Measurements from ENCODE around the gene PHC2.

PHC2 gene

DNA sequence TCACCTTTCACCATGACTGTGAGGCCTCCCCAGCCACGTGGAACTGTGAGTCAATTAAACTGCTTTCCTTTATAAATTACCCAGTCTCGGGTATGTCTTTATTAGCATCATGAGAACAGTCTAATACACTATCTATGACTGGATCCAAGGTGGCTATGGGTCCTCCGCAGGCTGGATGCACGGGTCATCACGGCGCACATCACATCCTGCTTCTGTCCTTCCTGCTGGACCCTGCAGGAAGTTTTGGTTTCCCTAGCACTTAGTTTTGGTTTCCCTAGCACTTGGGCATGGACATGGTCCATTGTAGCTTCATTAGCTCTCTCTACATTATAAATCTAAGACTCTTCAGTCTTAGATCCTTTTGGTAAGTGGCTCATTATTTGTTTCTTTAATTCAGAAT, 14.2 kb upstream of the PHC2 start:
- Histone ChIP-seq H3K23ac (ENCODE audit: low read length) (no peak overlapping the region), H3K18ac (ENCODE audit: low read length) (no peak overlapping the region), H3K4me2 (ENCODE audit: low read length) (no peak overlapping the region), H4K8ac (ENCODE audit: low read depth, low read length) (no peak overlapping the region), H3K4me1 (ENCODE audit: control insufficient read depth, low read depth, low read length) (no peaks in the 10 kb centered on the region), H3K79me1 (ENCODE audit: low read length) (no peaks in the 10 kb centered on the region), H2AK5ac (ENCODE audit: low read length) (no peak overlapping the region), H2BK15ac (replicated peaks; ENCODE audit: low read depth) (no peak overlapping the region), H3K79me2 (ENCODE audit: control insufficient read depth, insufficient read depth, low read length) (no peaks in the 10 kb centered on the region), H3K4ac (ENCODE audit: low read depth, low read length) (no peak overlapping the region), H4K5ac (ENCODE audit: low read length) (no peak overlapping the region), H3K9ac (ENCODE audit: low read length) (no peak overlapping the region), H3K4me3 (ENCODE audit: low read length) (no peak overlapping the region), H3K36me3 (ENCODE audit: control insufficient read depth, insufficient read depth, low read length) (no peaks in the 10 kb centered on the region), H2BK5ac (ENCODE audit: low read length) (no peak overlapping the region), H3K27me3 (ENCODE audit: insufficient read depth, low read length, poor library complexity) (no peaks in the 10 kb centered on the region), H3K27ac (ENCODE audit: low read depth, low read length) (no peak overlapping the region), H3K56ac (ENCODE audit: low read length) (no peak overlapping the region), H2BK120ac (ENCODE audit: low read depth, low read length) (no peak overlapping the region)
- WGBS (ENCODE audit: extremely low coverage, insufficient coverage, low lambda C conversion rate), result no CpG with 5 or more reads among the region's 6 CpGs
- no peak for DNase-seq

DNA sequence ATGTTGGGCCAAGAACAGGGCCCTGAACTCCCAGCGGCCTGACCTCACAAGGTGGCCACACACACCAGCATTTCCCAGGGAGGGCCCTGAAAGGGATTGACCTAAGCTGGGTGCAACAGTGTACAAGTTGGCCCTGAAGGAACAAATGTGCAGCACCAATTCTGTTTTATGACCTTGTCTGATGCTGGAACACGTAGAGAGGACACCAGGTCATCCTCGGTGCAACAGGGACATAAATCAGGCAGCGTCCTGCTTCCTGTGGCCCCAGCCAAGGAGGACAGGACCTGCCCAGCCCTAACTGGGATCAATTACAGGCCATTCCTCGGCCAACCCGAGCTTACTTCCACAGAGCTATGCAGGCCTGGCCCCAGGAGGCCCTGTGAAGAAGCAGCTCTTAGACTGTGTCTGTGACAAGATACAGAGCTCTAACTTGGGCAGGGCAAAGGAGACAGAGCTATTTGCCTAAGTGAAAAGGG, 12.8 kb upstream of the PHC2 start:
- no peak overlapping the region for H3K4ac ChIP-seq (ENCODE audit: low read depth, low read length)
- H3K79me2 ChIP-seq (ENCODE audit: control insufficient read depth, insufficient read depth, low read length), result no peaks in the 10 kb centered on the region
- H2BK120ac ChIP-seq (ENCODE audit: low read depth, low read length), result no peak overlapping the region
- no peak overlapping the region for H3K56ac ChIP-seq (ENCODE audit: low read length)
- no peaks in the 10 kb centered on the region for H3K4me1 ChIP-seq (ENCODE audit: control insufficient read depth, low read depth, low read length)
- H4K8ac ChIP-seq (ENCODE audit: low read depth, low read length), result no peak overlapping the region
- H2BK15ac ChIP-seq (replicated peaks; ENCODE audit: low read depth), result no peak overlapping the region
- H3K27ac ChIP-seq (ENCODE audit: low read depth, low read length), result no peak overlapping the region
- no peak overlapping the region for H2AK5ac ChIP-seq (ENCODE audit: low read length)
- H2BK5ac ChIP-seq (ENCODE audit: low read length), result no peak overlapping the region
- no peak overlapping the region for H3K18ac ChIP-seq (ENCODE audit: low read length)
- H3K9ac ChIP-seq (ENCODE audit: low read length), result no peak overlapping the region
- DNase-seq, result peak; percentile 21
- WGBS (ENCODE audit: extremely low coverage, insufficient coverage, low lambda C conversion rate), result no CpG with 5 or more reads among the region's 6 CpGs
- H3K4me3 ChIP-seq (ENCODE audit: low read length), result no peak overlapping the region
- H3K23ac ChIP-seq (ENCODE audit: low read length), result no peak overlapping the region
- no peaks in the 10 kb centered on the region for H3K27me3 ChIP-seq (ENCODE audit: insufficient read depth, low read length, poor library complexity)
- H4K5ac ChIP-seq (ENCODE audit: low read length), result no peak overlapping the region
- no peaks in the 10 kb centered on the region for H3K36me3 ChIP-seq (ENCODE audit: control insufficient read depth, insufficient read depth, low read length)
- no peaks in the 10 kb centered on the region for H3K79me1 ChIP-seq (ENCODE audit: low read length)
- no peak overlapping the region for H3K4me2 ChIP-seq (ENCODE audit: low read length)

DNA sequence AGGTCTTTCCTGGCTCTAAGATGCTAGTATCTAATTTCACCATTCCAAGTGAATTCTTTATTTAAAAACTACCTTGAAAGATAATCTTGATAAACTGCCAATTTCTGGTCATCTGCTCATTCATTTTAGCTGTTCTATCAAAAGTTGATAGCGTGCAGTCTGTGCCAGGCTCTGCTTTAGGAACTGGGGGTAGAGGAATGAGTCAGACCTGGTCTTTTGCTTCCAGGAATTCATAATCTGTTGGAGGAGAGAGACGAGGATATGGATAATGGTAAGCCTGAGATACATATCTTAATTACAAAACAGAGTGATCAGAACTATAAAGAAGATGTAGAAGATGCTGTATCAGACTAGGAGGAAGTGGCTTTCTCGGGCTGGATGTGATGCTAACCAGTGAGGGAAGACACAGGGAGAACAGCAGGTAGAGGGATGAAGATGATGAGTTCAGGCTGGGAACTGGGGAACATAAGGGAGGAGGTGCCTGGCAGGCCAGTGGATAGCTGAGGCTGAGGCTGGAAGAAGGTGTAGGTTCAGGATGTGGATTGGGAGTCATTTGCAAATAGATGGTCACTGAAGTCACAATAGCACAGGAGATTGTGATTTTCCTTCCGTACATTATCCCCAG, 12.3 kb upstream of the PHC2 start:
- no peaks in the 10 kb centered on the region for H3K27me3 ChIP-seq (ENCODE audit: insufficient read depth, low read length, poor library complexity)
- no peak overlapping the region for H2BK120ac ChIP-seq (ENCODE audit: low read depth, low read length)
- H3K9ac ChIP-seq (ENCODE audit: low read length), result no peak overlapping the region
- no peak overlapping the region for H3K4ac ChIP-seq (ENCODE audit: low read depth, low read length)
- no peak overlapping the region for H3K4me3 ChIP-seq (ENCODE audit: low read length)
- no peaks in the 10 kb centered on the region for H3K4me1 ChIP-seq (ENCODE audit: control insufficient read depth, low read depth, low read length)
- no peak overlapping the region for H4K5ac ChIP-seq (ENCODE audit: low read length)
- no peak overlapping the region for H2BK5ac ChIP-seq (ENCODE audit: low read length)
- H3K27ac ChIP-seq (ENCODE audit: low read depth, low read length), result no peak overlapping the region
- no peak overlapping the region for H2BK15ac ChIP-seq (replicated peaks; ENCODE audit: low read depth)
- H4K8ac ChIP-seq (ENCODE audit: low read depth, low read length), result no peak overlapping the region
- no peak overlapping the region for H3K56ac ChIP-seq (ENCODE audit: low read length)
- H3K4me2 ChIP-seq (ENCODE audit: low read length), result no peak overlapping the region
- H3K18ac ChIP-seq (ENCODE audit: low read length), result no peak overlapping the region
- H3K79me2 ChIP-seq (ENCODE audit: control insufficient read depth, insufficient read depth, low read length), result no peaks in the 10 kb centered on the region
- peak; percentile 28 for DNase-seq
- H3K79me1 ChIP-seq (ENCODE audit: low read length), result no peaks in the 10 kb centered on the region
- no peak overlapping the region for H2AK5ac ChIP-seq (ENCODE audit: low read length)
- no peaks in the 10 kb centered on the region for H3K36me3 ChIP-seq (ENCODE audit: control insufficient read depth, insufficient read depth, low read length)
- no CpG with 5 or more reads among the region's 4 CpGs for WGBS (ENCODE audit: extremely low coverage, insufficient coverage, low lambda C conversion rate)
- no peak overlapping the region for H3K23ac ChIP-seq (ENCODE audit: low read length)

DNA sequence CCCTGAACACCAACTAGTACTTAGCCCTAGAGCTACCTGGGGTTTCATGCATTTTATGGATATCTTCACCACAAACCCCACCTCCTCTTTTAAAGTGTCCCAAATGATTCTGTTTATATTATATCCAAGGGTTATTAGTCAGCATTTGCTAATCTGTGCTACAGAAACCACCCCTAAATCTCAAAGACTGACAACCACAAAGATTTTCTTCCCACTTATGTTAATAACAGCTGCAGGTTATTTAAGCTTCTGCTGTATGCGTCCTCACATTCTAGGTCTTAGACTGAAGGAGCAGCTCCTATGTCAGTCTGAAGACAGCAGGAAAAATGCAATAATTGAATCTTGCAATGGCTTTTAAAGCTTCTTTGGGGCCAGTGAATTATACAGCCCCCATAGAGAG, 11.2 kb upstream of the PHC2 start:
- Histone ChIP-seq H4K8ac (ENCODE audit: low read depth, low read length) (no peak overlapping the region), H2BK15ac (replicated peaks; ENCODE audit: low read depth) (no peak overlapping the region), H3K18ac (ENCODE audit: low read length) (no peak overlapping the region), H3K56ac (ENCODE audit: low read length) (no peak overlapping the region), H3K4ac (ENCODE audit: low read depth, low read length) (no peak overlapping the region), H2BK120ac (ENCODE audit: low read depth, low read length) (no peak overlapping the region), H4K5ac (ENCODE audit: low read length) (no peak overlapping the region), H2AK5ac (ENCODE audit: low read length) (no peak overlapping the region), H2BK5ac (ENCODE audit: low read length) (no peak overlapping the region), H3K4me1 (ENCODE audit: control insufficient read depth, low read depth, low read length) (no peaks in the 10 kb centered on the region), H3K23ac (ENCODE audit: low read length) (no peak overlapping the region), H3K9ac (ENCODE audit: low read length) (no peak overlapping the region), H3K4me2 (ENCODE audit: low read length) (no peak overlapping the region), H3K27me3 (ENCODE audit: insufficient read depth, low read length, poor library complexity) (no peaks in the 10 kb centered on the region), H3K79me2 (ENCODE audit: control insufficient read depth, insufficient read depth, low read length) (no peaks in the 10 kb centered on the region), H3K36me3 (ENCODE audit: control insufficient read depth, insufficient read depth, low read length) (no peaks in the 10 kb centered on the region), H3K4me3 (ENCODE audit: low read length) (no peak overlapping the region), H3K79me1 (ENCODE audit: low read length) (no peaks in the 10 kb centered on the region), H3K27ac (ENCODE audit: low read depth, low read length) (no peak overlapping the region)
- no CpG with 5 or more reads among the region's 1 CpG for WGBS (ENCODE audit: extremely low coverage, insufficient coverage, low lambda C conversion rate)
- DNase-seq, result no peak

DNA sequence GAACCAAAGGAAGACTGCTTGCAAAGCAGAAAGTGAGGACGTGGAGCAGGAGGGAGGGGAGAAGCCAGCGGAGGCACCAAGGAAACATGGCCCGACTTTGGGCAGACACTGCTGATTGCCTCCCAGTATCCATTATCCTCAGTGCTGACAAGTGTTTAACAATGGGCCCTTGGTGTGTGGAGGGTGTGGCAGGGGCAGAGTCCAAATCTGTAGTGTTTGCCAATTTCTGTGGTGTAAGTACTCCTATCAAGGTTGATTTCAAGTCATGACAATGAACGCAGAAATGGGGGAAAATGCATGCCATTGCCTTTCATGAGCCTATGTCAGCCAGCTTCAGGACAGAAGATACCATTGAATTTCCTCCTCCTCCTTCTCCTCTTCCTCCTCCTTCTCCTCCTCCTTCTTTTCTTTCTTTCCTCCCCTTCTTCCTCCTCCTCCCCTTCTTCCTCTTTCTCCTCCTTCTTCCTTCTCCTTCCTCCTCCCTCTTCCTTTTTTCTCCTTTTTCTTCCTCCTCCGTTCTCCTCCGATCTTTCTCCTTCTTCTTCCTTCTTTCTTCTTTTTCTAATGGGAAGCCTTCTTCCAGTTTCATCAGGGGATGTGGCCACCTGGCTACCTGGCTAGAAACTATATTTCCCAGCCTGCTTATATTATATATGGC, 10.3 kb upstream of the PHC2 start:
- Histone ChIP-seq H2BK5ac (ENCODE audit: low read length) (no peak overlapping the region), H2AK5ac (ENCODE audit: low read length) (no peak overlapping the region), H3K4ac (ENCODE audit: low read depth, low read length) (no peak overlapping the region), H3K79me1 (ENCODE audit: low read length) (no peaks in the 10 kb centered on the region), H3K18ac (ENCODE audit: low read length) (no peak overlapping the region), H3K9ac (ENCODE audit: low read length) (no peak overlapping the region), H2BK120ac (ENCODE audit: low read depth, low read length) (no peak overlapping the region), H3K4me2 (ENCODE audit: low read length) (no peak overlapping the region), H3K27ac (ENCODE audit: low read depth, low read length) (no peak overlapping the region), H4K5ac (ENCODE audit: low read length) (no peak overlapping the region), H3K79me2 (ENCODE audit: control insufficient read depth, insufficient read depth, low read length) (no peaks in the 10 kb centered on the region), H4K8ac (ENCODE audit: low read depth, low read length) (no peak overlapping the region), H3K4me3 (ENCODE audit: low read length) (no peak overlapping the region), H3K4me1 (ENCODE audit: control insufficient read depth, low read depth, low read length) (no peaks in the 10 kb centered on the region), H3K56ac (ENCODE audit: low read length) (no peak overlapping the region), H3K27me3 (ENCODE audit: insufficient read depth, low read length, poor library complexity) (no peaks in the 10 kb centered on the region), H2BK15ac (replicated peaks; ENCODE audit: low read depth) (no peak overlapping the region), H3K36me3 (ENCODE audit: control insufficient read depth, insufficient read depth, low read length) (no peaks in the 10 kb centered on the region), H3K23ac (ENCODE audit: low read length) (no peak overlapping the region)
- no peak for DNase-seq
- 100% methylated on average over 2 of the region's 6 CpGs for WGBS (ENCODE audit: extremely low coverage, insufficient coverage, low lambda C conversion rate)

DNA sequence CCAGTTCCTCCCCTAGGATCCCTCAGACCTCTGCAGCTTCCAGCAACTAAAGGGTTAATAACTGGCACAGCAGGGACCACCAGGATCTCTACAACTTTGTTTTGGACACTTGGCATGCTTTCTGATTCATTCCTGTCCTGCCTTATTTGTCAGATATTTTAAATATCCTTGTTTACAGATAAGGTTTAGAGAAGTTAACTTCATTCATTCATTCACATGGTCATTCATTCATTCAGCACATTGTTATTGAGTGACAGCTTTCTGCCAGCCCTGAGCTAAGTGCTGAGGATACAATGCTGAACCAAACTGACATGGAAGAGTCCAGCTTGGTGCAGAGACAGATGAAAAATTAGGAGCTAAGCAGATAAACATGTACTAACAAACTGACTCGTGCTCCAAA, 8.8 kb upstream of the PHC2 start:
- no peak overlapping the region for H2AK5ac ChIP-seq (ENCODE audit: low read length)
- H3K27ac ChIP-seq (ENCODE audit: low read depth, low read length), result no peak overlapping the region
- no peak for DNase-seq
- H3K56ac ChIP-seq (ENCODE audit: low read length), result no peak overlapping the region
- no peak overlapping the region for H3K4me2 ChIP-seq (ENCODE audit: low read length)
- no peak overlapping the region for H3K23ac ChIP-seq (ENCODE audit: low read length)
- H3K27me3 ChIP-seq (ENCODE audit: insufficient read depth, low read length, poor library complexity), result no peaks in the 10 kb centered on the region
- H2BK15ac ChIP-seq (replicated peaks; ENCODE audit: low read depth), result no peak overlapping the region
- H3K4ac ChIP-seq (ENCODE audit: low read depth, low read length), result no peak overlapping the region
- no peaks in the 10 kb centered on the region for H3K4me1 ChIP-seq (ENCODE audit: control insufficient read depth, low read depth, low read length)
- H3K4me3 ChIP-seq (ENCODE audit: low read length), result no peak overlapping the region
- H4K5ac ChIP-seq (ENCODE audit: low read length), result no peak overlapping the region
- WGBS (ENCODE audit: extremely low coverage, insufficient coverage, low lambda C conversion rate), result no CpG with 5 or more reads among the region's 1 CpG
- no peaks in the 10 kb centered on the region for H3K36me3 ChIP-seq (ENCODE audit: control insufficient read depth, insufficient read depth, low read length)
- H2BK120ac ChIP-seq (ENCODE audit: low read depth, low read length), result no peak overlapping the region
- H3K18ac ChIP-seq (ENCODE audit: low read length), result no peak overlapping the region
- no peak overlapping the region for H4K8ac ChIP-seq (ENCODE audit: low read depth, low read length)
- H3K79me2 ChIP-seq (ENCODE audit: control insufficient read depth, insufficient read depth, low read length), result no peaks in the 10 kb centered on the region
- H3K9ac ChIP-seq (ENCODE audit: low read length), result no peak overlapping the region
- H3K79me1 ChIP-seq (ENCODE audit: low read length), result no peaks in the 10 kb centered on the region
- no peak overlapping the region for H2BK5ac ChIP-seq (ENCODE audit: low read length)
